UCSD-AML1 (cell line): Measurements from ENCODE around the gene ATPAF1.
A peak's percentile ranks its signal among the peaks of the same experiment; 100 is the strongest.
"Not testable (repeated sequence)": the region's sequence is repeated elsewhere in the genome, so short reads cannot be mapped to it uniquely, and the experiment has no call there.

Source experiments
- DNase-seq: peaks from one replicate; lab custom pipeline; 2025; ENCODE audit not compliant: unreplicated experiment; lab: John Stamatoyannopoulos, UW

ATPAF1 gene

GRCh38 chr1:46651152-46651551 lies 17.0 kb downstream of the ATPAF1 start:
- DNase-seq, result not testable (repeated sequence)

GRCh38 chr1:46650491-46650890 lies 17.7 kb downstream of the ATPAF1 start:
- no peak for DNase-seq

GRCh38 chr1:46649764-46650163 lies 18.4 kb downstream of the ATPAF1 start:
- DNase-seq, result no peak

GRCh38 chr1:46647611-46648010 lies 20.6 kb downstream of the ATPAF1 start:
- no peak for DNase-seq

GRCh38 chr1:46646844-46647243 lies 21.3 kb downstream of the ATPAF1 start:
- DNase-seq, result no peak

GRCh38 chr1:46646331-46646730 lies 21.8 kb downstream of the ATPAF1 start:
- no peak for DNase-seq

- no peak for DNase-seq
These were observed 22.3 kb downstream of the ATPAF1 start for GRCh38 chr1:46645815-46646214.

GRCh38 chr1:46643368-46643775 lies 24.8 kb downstream of the ATPAF1 start:
- no peak for DNase-seq

GRCh38 chr1:46642115-46642680 lies 26.0 kb downstream of the ATPAF1 start:
- no peak for DNase-seq

GRCh38 chr1:46639547-46639946 lies 28.6 kb downstream of the ATPAF1 start:
- no peak for DNase-seq

GRCh38 chr1:46638921-46639320 lies 29.2 kb downstream of the ATPAF1 start:
- no peak for DNase-seq

- no peak for DNase-seq
These were observed 30.6 kb downstream of the ATPAF1 start for GRCh38 chr1:46637444-46638083.

GRCh38 chr1:46635205-46635604 lies 33.0 kb downstream of the ATPAF1 start:
- DNase-seq, result no peak

GRCh38 chr1:46630719-46631118 lies 37.4 kb downstream of the ATPAF1 start:
- no peak for DNase-seq

GRCh38 chr1:46623743-46624644 lies 44.2 kb downstream of the ATPAF1 start:
- no peak for DNase-seq

- peak; percentile 37 for DNase-seq
These were observed 45.8 kb downstream of the ATPAF1 start for GRCh38 chr1:46622344-46622743.

GRCh38 chr1:46621930-46622329 lies 46.2 kb downstream of the ATPAF1 start:
- DNase-seq, result no peak

GRCh38 chr1:46619656-46620258 lies 48.4 kb downstream of the ATPAF1 start:
- peak; percentile 34 for DNase-seq

GRCh38 chr1:46618754-46619415 lies 49.3 kb downstream of the ATPAF1 start:
- no peak for DNase-seq

- no peak for DNase-seq
These were observed 50.3 kb downstream of the ATPAF1 start for GRCh38 chr1:46617833-46618232.
